ENCODE results near the gene MOXD1.
"Not testable (repeated sequence)": the region's sequence is repeated elsewhere in the genome, so short reads cannot be mapped to it uniquely, and the experiment has no call there.

The MOXD1 gene

DNA sequence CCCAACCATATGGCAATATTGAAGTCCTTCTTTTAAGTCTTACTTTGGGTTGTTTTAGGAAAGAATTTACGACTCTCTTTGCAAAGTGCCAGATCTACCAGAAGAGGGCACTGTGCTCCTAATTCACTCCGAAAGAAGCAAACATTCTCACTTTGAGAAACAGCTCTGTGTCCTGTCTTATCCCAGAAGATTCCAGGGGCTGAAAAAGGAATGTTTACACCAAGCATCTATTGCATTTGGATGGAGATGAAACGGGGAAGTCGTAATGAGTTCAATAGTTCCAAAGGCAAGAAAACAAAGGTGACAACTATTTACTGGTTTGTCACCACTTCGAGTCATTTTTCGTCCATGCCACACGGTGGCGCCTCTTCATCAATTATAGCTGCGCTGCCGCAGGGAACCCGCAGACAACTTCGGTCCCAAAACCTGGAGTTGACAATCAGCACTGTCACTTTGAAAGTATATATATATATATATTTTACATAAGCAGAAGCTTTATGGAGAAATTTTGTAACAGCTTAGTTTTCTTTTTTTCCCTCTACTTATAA lies 121.6 kb downstream of the MOXD1 start:
- DNase-seq: peak; percentile 77

- no peak for DNase-seq
Measured at GRCh38 chr6:132275066-132275970, 126.0 kb downstream of the MOXD1 start.

GRCh38 chr6:132272776-132273175 lies 128.5 kb downstream of the MOXD1 start:
- DNase-seq: no peak

GRCh38 chr6:132270726-132271402 lies 130.4 kb downstream of the MOXD1 start:
- no peak for DNase-seq

DNA sequence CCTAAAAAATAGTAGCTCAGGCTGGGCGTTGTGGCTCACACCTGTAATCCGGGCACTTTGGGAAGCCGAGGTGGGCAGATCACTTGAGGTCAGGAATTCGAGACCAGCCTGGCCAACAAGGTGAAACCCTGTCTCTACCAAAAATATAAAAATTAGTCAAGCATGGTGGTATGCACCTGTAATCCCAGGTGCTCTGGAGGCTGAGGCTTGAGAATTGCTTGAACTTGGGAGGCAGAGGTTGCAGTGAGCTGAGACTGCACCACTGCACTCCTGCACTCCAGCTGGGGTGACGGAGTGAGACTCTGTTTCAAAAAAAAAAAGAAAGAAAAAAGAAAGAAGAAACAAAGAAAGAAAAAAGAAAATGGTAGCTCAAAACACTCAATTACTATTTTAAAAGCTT lies 132.6 kb downstream of the MOXD1 start:
- DNase-seq: not testable (repeated sequence)

- DNase-seq: no peak
Measured at GRCh38 chr6:132268209-132268608, 133.1 kb downstream of the MOXD1 start.

GRCh38 chr6:132265451-132266097 lies 135.7 kb downstream of the MOXD1 start:
- DNase-seq: no peak

- DNase-seq: no peak
Measured at GRCh38 chr6:132264021-132264500, 137.2 kb downstream of the MOXD1 start.

DNA sequence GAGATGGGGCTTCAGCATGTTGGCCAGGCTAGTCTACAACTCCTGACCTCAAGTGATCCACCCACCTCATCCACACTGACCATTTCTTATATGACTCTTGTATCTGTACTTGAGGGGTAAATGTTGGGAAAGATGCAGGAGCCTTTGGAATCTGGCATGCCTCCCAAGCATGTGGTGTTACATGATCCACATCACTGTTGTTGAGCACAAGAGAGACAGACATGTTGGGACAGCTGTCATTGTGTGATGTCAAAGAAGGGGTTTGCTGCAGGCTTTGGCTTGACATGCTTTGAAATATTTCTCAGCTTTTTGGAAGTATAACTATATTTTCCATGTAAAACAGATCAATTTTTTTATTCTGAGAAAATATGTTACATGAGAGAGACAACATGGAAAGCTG lies 139.9 kb downstream of the MOXD1 start:
- no peak for DNase-seq

DNA sequence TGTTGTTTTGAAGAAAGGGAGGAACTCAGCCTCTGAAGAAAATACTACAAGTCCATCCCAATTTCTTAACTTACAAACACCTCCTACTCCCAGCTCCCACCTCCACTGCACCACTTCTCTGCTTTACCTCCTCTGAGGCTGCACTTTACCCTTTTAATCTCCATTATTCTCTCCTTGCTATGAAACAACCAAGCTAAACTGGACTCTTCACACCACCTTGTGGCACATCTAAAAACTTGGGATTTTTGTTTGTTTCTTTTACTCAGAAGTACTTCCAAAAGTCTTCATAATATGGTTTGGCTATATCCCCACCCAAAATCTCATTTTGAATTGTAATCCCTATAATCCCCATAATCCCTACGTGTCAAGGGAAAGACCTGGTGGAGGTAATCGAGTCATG lies 142.2 kb downstream of the MOXD1 start:
- no peak for DNase-seq

GRCh38 chr6:132257561-132257960 lies 143.7 kb downstream of the MOXD1 start:
- DNase-seq: no peak

DNA sequence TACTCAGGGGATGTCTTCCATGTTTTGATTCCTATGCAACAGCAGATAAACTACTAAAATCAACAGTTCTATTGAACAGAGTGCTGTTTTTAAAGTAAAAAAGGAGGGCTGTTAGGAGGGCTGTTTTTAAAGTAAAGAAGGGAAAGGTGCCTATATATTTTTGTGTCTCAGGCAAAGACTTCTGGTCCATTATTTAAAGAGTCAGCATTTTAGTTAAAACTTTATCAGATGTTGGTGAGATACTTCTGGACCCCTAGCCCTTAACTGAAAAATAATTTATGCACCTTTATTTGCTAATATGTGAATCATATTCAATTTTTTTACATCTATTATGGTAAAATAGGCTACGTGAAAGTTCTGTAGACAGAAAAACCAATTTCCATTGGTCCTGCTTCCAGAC lies 144.8 kb downstream of the MOXD1 start:
- no peak for DNase-seq

- DNase-seq: no peak
Measured at GRCh38 chr6:132253906-132254305, 147.4 kb downstream of the MOXD1 start.

DNA sequence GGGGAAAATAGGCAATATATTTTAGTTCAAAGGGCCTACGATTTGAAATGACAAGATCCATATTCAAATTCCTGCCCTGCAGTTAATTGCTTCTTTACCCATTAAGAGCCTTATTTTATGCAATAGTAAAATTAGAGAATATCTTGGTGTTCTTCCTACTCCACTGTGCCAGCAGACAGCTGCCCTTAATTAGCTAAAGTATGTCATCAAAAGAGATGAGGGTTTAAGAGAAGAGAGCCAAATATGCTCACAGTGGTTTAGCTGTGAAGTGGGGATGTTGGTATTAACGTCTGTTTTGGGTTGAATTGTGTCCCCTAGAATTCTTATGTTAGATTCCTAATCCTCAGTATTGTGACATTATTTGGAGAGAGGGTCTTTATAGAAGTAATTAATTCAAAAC lies 148.1 kb downstream of the MOXD1 start:
- DNase-seq: no peak

- DNase-seq: no peak
Measured at GRCh38 chr6:132252113-132252512, 149.2 kb downstream of the MOXD1 start.

DNA sequence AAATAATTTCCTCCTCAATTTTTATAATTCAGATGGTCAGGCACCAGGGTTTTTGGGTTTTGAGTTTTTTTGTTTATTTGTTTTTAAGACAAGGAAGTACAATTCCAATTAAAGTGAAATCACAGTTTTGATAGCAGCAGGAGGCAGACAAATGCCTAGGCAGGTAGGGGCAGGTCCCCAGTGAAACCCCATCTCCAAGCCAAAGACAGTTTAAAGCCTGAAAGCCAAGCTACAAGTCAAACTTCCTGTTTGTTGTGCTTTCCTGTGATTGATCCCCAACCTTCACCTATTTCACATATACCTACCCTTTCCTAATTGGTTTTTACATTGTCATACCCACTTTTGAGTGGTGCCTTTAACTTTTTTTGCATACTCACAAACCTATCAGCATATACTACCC lies 149.6 kb downstream of the MOXD1 start:
- no peak for DNase-seq

DNA sequence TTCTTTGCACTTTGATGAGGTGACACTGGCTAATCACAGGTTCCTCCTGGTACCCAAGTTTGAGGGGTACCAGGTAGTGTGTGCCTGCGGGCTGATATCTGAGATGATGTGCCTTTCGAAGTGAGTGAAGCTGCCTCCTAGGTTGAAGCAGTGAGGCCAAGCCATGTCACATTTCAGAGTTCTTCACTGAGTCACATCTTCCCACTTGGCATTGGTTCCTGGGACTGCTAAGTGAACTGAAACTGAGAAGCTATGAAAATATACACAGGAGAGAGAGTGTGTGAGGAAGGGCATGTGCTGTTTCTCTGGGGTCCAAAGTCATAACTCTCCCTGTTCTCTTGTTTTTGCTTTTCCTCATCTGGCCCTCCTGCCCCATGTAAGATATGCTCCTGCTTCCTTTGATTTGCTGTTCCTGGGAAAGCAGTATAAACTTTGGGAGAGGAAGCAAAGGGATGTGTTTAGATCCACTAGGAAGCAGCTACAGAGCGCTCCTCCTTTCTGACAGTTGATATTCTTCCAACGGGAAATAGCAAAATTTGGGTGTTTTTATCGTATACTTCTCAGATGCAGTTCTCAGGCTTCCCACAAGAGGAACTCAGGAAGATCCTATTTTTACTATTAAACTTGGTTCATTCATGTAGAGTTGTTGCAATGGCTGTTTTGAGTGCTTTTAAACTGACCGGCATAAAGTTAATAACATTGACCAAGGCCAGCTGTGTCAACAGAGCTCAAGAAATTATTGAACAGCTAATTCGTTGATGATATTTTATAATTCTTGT lies 153.7 kb downstream of the MOXD1 start:
- DNase-seq: no peak

DNA sequence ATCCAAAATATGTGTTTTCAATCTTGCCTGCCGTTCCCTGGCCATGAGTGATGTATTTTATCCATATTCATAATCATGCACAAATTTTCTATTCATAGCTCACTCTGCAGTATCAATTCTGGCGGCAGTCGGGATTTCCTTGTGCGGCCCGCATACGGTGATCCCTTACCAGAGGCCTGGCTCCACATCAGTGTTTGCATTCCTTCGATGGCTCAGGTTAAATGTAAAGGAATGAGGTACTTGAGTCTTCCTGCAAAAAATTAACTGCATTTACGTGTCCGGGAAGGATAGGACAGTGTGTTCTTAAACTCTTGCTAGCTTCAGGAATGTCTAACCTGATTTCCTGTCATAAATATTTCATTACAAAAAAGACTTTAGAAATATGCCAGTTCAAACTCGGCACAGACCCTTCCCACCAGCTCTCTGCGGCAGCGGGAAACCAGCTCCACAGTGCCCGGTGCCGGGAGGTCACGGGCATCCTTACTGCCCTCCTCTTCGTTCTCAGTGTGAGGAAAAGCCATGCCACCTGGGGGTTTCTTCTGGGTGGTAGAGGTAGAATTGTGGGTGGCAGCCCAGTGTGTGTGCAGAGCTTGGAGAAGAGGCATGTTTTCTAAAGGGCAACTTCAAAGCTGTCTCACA lies 154.5 kb downstream of the MOXD1 start:
- DNase-seq: no peak

DNA sequence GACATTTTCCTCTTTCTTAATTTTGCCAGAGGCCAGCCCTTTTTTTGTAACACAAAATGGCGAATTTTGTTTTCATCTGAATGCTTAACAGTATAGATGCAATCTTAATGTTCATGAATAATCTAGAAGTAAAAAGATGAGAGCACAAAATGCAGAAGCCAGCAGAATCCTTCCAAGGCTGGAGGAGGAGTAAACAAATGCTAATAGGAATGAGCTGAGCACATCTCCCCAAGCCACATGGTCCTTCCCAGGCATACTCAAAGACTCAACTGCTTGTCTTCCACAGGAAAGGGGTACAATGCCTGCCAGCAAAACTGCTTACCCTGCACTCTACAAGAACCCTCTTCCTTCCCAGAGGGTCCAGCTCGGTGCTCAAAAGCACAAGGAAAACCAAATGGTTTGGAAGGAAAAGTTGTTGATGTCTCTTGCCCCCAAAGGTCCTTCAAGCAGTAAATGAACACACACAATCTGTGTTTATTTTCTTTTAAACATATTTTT lies 155.1 kb downstream of the MOXD1 start:
- DNase-seq: no peak

All from activated CD4-positive, alpha-beta T cell treated with anti-CD3 and anti-CD28 coated beads, Interleukin-2, amount 50 U/mL, for 16 hours (primary cell).